Heart left ventricle (tissue), 13 donors: ENCODE measurements around the gene MAS1L.

ENCODE experiments used
- POLR2A ChIP-seq, 2 donors: fragments of 450-650 bp; IDR thresholded peaks; one replicate each; pipeline ENCODE4 v1.6.1; 2017; ENCODE audit warnings: antibody characterized with exemption in 2 of 2, mild to moderate bottlenecking in 2 of 2, moderate library complexity in 2 of 2
- TF ChIP-seq, protein P1 (sequence below), 12 donors: fragments of 200-600 bp; sonication (generic) in 4 of 12; IDR thresholded peaks; one replicate each; pipeline versions ENCODE4 v1.5.0 to v1.8.0; 2018 to 2022; ENCODE audit warnings: antibody characterized with exemption in 12 of 12, mild to moderate bottlenecking in 5 of 12
- donor health status: ischemic (EF 13 %, LVEDD 7.1; RV severe dilation, severe dysfunction).
- donor health status: DM: no; HTN: yes; CAD: no.
- donor health status: DM: no; HTN: no; CAD: no.
- donor health status: ischemic (EF 25% LVEDD 6.9; RV normal size, moderate dysfunction).
- donor health status: ischemic (EF 25% LVEDD 5.7; RV mildly dilated, moderate dysfunction).
- donor health status: ischemic (EF 35%, LVEDD 5.7; RV mildly dilated, moderate dysfunction).
- donor health status: nonischemic (EF 11% LVEDD 7.7; RV severe dilation, severe dysfunction).
- donor health status: DM: yes; HTN: yes; CAD: no.
- donor health status: PGD.
- donor health status: ischemic (EF 29% LVEDD 5.4; RV normal size, mild dysfunction).
- donor health status: nonischemic (EF 23%, LVEDD 6.1; RV moderate dilation, normal function).

DNA sequence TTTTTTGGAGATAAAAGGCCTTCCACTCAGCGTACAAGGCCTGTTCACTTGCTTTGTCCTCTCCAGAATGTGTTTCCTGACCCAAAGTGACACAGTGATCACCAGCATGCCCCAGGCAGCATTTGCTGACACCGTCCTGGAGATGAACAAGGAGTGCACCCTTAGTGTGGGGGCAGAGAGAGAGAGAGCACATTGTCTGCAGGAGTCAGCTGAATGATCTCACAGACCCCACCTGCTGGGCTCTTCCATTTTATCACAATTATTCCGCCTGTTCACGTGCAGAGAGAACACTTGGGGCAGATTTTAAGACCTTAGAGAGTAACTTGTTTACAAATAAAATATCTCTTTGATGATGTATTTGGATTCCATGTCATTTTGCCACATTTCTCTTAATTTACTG, 22.4 kb upstream of the MAS1L start:
- TF ChIP-seq, protein P1, sequence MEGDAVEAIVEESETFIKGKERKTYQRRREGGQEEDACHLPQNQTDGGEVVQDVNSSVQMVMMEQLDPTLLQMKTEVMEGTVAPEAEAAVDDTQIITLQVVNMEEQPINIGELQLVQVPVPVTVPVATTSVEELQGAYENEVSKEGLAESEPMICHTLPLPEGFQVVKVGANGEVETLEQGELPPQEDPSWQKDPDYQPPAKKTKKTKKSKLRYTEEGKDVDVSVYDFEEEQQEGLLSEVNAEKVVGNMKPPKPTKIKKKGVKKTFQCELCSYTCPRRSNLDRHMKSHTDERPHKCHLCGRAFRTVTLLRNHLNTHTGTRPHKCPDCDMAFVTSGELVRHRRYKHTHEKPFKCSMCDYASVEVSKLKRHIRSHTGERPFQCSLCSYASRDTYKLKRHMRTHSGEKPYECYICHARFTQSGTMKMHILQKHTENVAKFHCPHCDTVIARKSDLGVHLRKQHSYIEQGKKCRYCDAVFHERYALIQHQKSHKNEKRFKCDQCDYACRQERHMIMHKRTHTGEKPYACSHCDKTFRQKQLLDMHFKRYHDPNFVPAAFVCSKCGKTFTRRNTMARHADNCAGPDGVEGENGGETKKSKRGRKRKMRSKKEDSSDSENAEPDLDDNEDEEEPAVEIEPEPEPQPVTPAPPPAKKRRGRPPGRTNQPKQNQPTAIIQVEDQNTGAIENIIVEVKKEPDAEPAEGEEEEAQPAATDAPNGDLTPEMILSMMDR (IDR thresholded peaks at IDR 0.05), result no peak
- TF ChIP-seq POLR2A (IDR thresholded peaks at IDR 0.05), result no peak
